CD14-positive monocyte (primary cell): ENCODE measurements around the gene CYP46A1. TPM values are rescaled to one million over a fixed set of nuclear protein-coding genes. Genes with fewer than 3 reads are reported as not detected.

Experiments
- DNase-seq, 3 donors: peaks; one replicate each; pipeline ENCODE4 v3.0.0-alpha.2; 2011 to 2022
- H2AFZ ChIP-seq: 2 replicates; pipeline ENCODE4 v1.6.0; 2012; ENCODE audit warnings: mild to moderate bottlenecking, low read depth, low read length, inconsistent platforms; ENCODE audit not compliant: insufficient read depth, poor library complexity, severe bottlenecking
- H3K27ac ChIP-seq, 2 donors: 1 replicate in 1 of 2; 2 replicates in 1 of 2; pipeline ENCODE4 v1.5.1; 2012 to 2013; ENCODE audit warnings: low read length in 2 of 2, control low read depth in 1 of 2, inconsistent platforms in 1 of 2, low read depth in 1 of 2, mild to moderate bottlenecking in 1 of 2
- H3K27me3 ChIP-seq, 2 donors: one replicate each; pipeline versions ENCODE4 v1.6.0 to v1.6.1; 2011 to 2013; ENCODE audit warnings: low read length in 2 of 2; ENCODE audit not compliant: control insufficient read depth in 2 of 2, insufficient read depth in 2 of 2
- H3K36me3 ChIP-seq, 2 donors: replicated peaks in 1 of 2; 1 replicate in 1 of 2; 2 replicates in 1 of 2; pipeline versions ENCODE4 v1.5.1 to v1.6.1; 2012 to 2013; ENCODE audit warnings: low read length in 2 of 2, control low read depth in 1 of 2, inconsistent platforms in 1 of 2, mild to moderate bottlenecking in 1 of 2; ENCODE audit not compliant: insufficient read depth in 2 of 2, control insufficient read depth in 1 of 2
- H3K4me1 ChIP-seq, 2 donors: 1 replicate in 1 of 2; 2 replicates in 1 of 2; pipeline versions ENCODE4 v1.5.1 to v1.6.1; 2012 to 2013; ENCODE audit warnings: low read length in 2 of 2, control low read depth in 1 of 2, inconsistent platforms in 1 of 2, mild to moderate bottlenecking in 1 of 2, moderate library complexity in 1 of 2; ENCODE audit not compliant: insufficient read depth in 2 of 2, control insufficient read depth in 1 of 2
- H3K4me2 ChIP-seq: replicated peaks from 2 replicates; pipeline ENCODE3; 2012; ENCODE audit warnings: low read length, moderate library complexity, mild to moderate bottlenecking; ENCODE audit not compliant: poor library complexity, severe bottlenecking; ENCODE audit errors: extremely low read depth
- H3K4me3 ChIP-seq, 3 experiments: fragments of 200-600 bp in 1 of 3; sonication (generic) in 1 of 3; replicated peaks in 1 of 3; 1 replicate in 2 of 3; 2 replicates in 1 of 3; pipeline ENCODE4 v1.5.1; 2011 to 2013; ENCODE audit warnings: low read length in 3 of 3, mild to moderate bottlenecking in 3 of 3, control low read depth in 2 of 3, low read depth in 2 of 3, inconsistent platforms in 1 of 3, moderate library complexity in 1 of 3
- H3K79me2 ChIP-seq: 2 replicates; pipeline ENCODE4 v1.6.0; 2012; ENCODE audit warnings: mild to moderate bottlenecking, control low read depth, inconsistent platforms, low read length, moderate library complexity; ENCODE audit not compliant: insufficient read depth
- H3K9ac ChIP-seq: 2 replicates; pipeline ENCODE4 v1.6.0; 2017; ENCODE audit warnings: low read length, mild to moderate bottlenecking; ENCODE audit not compliant: insufficient read depth, poor library complexity, severe bottlenecking
- H3K9me3 ChIP-seq, 2 donors: replicated peaks in 1 of 2; 1 replicate in 1 of 2; 2 replicates in 1 of 2; pipeline versions ENCODE4 v1.5.1 to v1.6.1; 2012 to 2013; ENCODE audit warnings: low read length in 2 of 2, control low read depth in 1 of 2; ENCODE audit not compliant: control insufficient read depth in 1 of 2, insufficient read depth in 1 of 2
- H4K20me1 ChIP-seq: 2 replicates; pipeline ENCODE4 v1.6.0; 2012; ENCODE audit warnings: mild to moderate bottlenecking, low read length, control low read depth, moderate library complexity; ENCODE audit not compliant: insufficient read depth
- H3K27ac Mint-ChIP-seq, 7 donors: one replicate each; pipeline ENCODE4 v1.8.0; 2020; ENCODE audit warnings: mild to moderate bottlenecking in 7 of 7, mixed read lengths in 7 of 7, moderate library complexity in 6 of 7, inconsistent platforms in 2 of 7
- H3K27me3 Mint-ChIP-seq, 3 donors: one replicate each; pipeline ENCODE4 v1.8.0; 2021 to 2022; ENCODE audit warnings: low read depth in 3 of 3, mild to moderate bottlenecking in 3 of 3, mixed read lengths in 3 of 3, moderate library complexity in 3 of 3, inconsistent platforms in 1 of 3
- H3K36me3 Mint-ChIP-seq, 2 donors: one replicate each; pipeline ENCODE4 v1.8.0; 2020; ENCODE audit warnings: mixed read lengths in 2 of 2, inconsistent platforms in 1 of 2, mild to moderate bottlenecking in 1 of 2
- H3K4me1 Mint-ChIP-seq: one replicate; pipeline ENCODE4 v1.8.0; 2020; ENCODE audit warnings: mild to moderate bottlenecking, mixed read lengths
- H3K4me3 Mint-ChIP-seq, 2 donors: one replicate each; pipeline ENCODE4 v1.8.0; 2020; ENCODE audit warnings: mild to moderate bottlenecking in 2 of 2, mixed read lengths in 2 of 2, moderate library complexity in 1 of 2
- H3K9me3 Mint-ChIP-seq, 7 donors: one replicate each; pipeline ENCODE4 v1.8.0; 2020 to 2022; ENCODE audit warnings: mixed read lengths in 7 of 7, mild to moderate bottlenecking in 6 of 7, moderate library complexity in 6 of 7, inconsistent platforms in 2 of 7
- WGBS: methylation state at CpG from one replicate; pipeline ENCODE4 v1.1.5; 2013; ENCODE audit warnings: missing lambda C conversion rate; ENCODE audit not compliant: insufficient coverage; 5-methylcytosine and 5-hydroxymethylcytosine counted together
- intact Hi-C, 2 donors: fragments of 100-400 bp; cut with micrococcal nuclease; formaldehyde crosslinking; loops; one replicate each; pipeline versions ENCODE4 v1.15.0 to v1.15.1; 2023
- polyA plus RNA-seq, 3 donors: library from polyadenylated mRNA; depleted of rRNA in 1 of 3; unstranded in 2 of 3; stranded (reverse) in 1 of 3; fragments of 300-500 nt in 2 of 3; fragments of >200 nt in 1 of 3; fragmentation: Illumina TruSeq in 2 of 3; gene quantifications; 1 replicate in 2 of 3; 2 replicates in 1 of 3; pipeline ENCODE4 v1.2.3, GENCODE V29; 2012 to 2021
- TF ChIP-seq, protein P1 (sequence below): fragments of 200-600 bp; IDR thresholded peaks from one replicate; pipeline ENCODE4 v1.8.0; 2022; ENCODE audit warnings: antibody characterized with exemption, mild to moderate bottlenecking

CYP46A1 gene
- polyA plus RNA-seq, 3 donors, result not detected

- WGBS, result 87% methylated on average over 17 of the region's 24 CpGs
- Mint-ChIP-seq H3K27ac (no peak overlapping the region), H3K9me3 (no peaks in the 10 kb centered on the region), H3K36me3 (no peaks in the 10 kb centered on the region), H3K4me1 (peaks cover 2% of the 10 kb centered on the region), H3K4me3 (no peak overlapping the region), H3K27me3 (peaks cover 24 to 38% (median 28%) of the 10 kb centered on the region in 3 donors)
- Histone ChIP-seq H3K4me3 (no peak overlapping the region), H3K27me3 (peaks cover 0 to 22% of the 10 kb centered on the region in 2 donors), H3K27ac (no peak overlapping the region), H3K79me2 (no peaks in the 10 kb centered on the region), H2AFZ (no peak overlapping the region), H4K20me1 (no peaks in the 10 kb centered on the region), H3K36me3 (no peaks in the 10 kb centered on the region), H3K4me2 (no peak overlapping the region), H3K4me1 (no peaks in the 10 kb centered on the region), H3K9ac (no peak overlapping the region), H3K9me3 (no peaks in the 10 kb centered on the region)
- DNase-seq, result no peak
- intact Hi-C loops, result no loop called here
- TF ChIP-seq, protein P1, sequence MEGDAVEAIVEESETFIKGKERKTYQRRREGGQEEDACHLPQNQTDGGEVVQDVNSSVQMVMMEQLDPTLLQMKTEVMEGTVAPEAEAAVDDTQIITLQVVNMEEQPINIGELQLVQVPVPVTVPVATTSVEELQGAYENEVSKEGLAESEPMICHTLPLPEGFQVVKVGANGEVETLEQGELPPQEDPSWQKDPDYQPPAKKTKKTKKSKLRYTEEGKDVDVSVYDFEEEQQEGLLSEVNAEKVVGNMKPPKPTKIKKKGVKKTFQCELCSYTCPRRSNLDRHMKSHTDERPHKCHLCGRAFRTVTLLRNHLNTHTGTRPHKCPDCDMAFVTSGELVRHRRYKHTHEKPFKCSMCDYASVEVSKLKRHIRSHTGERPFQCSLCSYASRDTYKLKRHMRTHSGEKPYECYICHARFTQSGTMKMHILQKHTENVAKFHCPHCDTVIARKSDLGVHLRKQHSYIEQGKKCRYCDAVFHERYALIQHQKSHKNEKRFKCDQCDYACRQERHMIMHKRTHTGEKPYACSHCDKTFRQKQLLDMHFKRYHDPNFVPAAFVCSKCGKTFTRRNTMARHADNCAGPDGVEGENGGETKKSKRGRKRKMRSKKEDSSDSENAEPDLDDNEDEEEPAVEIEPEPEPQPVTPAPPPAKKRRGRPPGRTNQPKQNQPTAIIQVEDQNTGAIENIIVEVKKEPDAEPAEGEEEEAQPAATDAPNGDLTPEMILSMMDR, result no peak
These were observed 70.3 kb downstream of the CYP46A1 start for GRCh38 chr14:99754141-99755067.

DNA sequence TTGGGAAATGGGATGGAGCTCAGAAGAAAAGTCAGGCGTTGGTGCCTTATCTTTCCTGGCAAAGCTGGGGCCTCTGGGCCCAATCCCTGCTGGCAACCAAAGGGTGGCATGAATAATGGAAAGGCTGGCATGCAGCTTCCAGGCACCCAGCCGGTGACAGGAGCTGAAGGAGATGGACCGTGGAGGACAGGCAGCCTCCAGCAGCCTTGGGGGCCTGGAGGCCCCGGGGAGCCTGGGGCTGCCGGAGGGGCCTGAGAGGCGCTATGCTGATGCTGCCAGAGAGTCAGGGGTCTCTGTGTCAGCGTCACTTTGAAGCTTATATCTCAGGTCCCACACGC, 70.9 kb downstream of the CYP46A1 start:
- H2AFZ ChIP-seq, result no peak overlapping the region
- no peak overlapping the region for H3K27ac ChIP-seq
- no peaks in the 10 kb centered on the region for H3K4me1 ChIP-seq
- no peaks in the 10 kb centered on the region for H3K36me3 Mint-ChIP-seq
- H3K27ac Mint-ChIP-seq, result no peak overlapping the region
- no peaks in the 10 kb centered on the region for H3K79me2 ChIP-seq
- H3K36me3 ChIP-seq, result no peaks in the 10 kb centered on the region
- peaks cover 24 to 37% (median 28%) of the 10 kb centered on the region in 3 donors for H3K27me3 Mint-ChIP-seq
- intact Hi-C loops, result no loop called here
- H3K4me3 ChIP-seq, result no peak overlapping the region
- peaks cover 0 to 22% of the 10 kb centered on the region in 2 donors for H3K27me3 ChIP-seq
- H3K4me1 Mint-ChIP-seq, result peaks cover 2% of the 10 kb centered on the region
- no peaks in the 10 kb centered on the region for H3K9me3 Mint-ChIP-seq
- no peak overlapping the region for H3K4me2 ChIP-seq
- 96% methylated on average over 6 of the region's 8 CpGs for WGBS
- H3K4me3 Mint-ChIP-seq, result no peak overlapping the region
- H3K9me3 ChIP-seq, result no peaks in the 10 kb centered on the region
- no peak overlapping the region for H3K9ac ChIP-seq
- no peaks in the 10 kb centered on the region for H4K20me1 ChIP-seq
- DNase-seq, result no peak
- TF ChIP-seq, protein P1, result no peak
